ENCODE results near the gene NAA35.

DNA sequence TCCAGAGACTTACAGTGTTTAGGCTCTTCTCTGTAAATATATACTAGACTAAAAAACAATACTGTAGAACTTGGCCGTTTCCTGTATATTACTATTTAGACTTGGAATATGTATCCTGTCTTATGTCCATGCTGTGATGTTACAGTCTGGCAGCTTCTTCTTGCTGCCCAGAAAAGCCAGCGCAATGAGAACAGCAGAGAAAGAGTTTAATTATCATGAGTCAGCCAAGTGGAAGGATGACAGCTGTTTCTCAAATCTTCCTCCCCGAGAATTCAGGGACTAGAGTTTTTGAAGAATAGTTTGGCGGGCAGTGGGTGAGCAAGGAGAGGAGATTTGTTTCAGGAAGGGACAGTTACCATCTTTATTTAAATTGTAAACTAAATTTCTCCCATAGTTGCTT, 37.5 kb downstream of the NAA35 start:
- TF ChIP-seq CTCF (IDR thresholded peaks at IDR 0.05) = no peak
- no peak for TF ChIP-seq EP300 (IDR thresholded peaks at IDR 0.05)

All from tibial nerve (tissue), 4 donors.